IPS-20b (cell line): ENCODE results near the gene DPH2.

Experiments used
- H3K27ac ChIP-seq: one replicate; pipeline ENCODE4 v1.5.1; 2013; ENCODE audit warnings: low read length
- H3K27me3 ChIP-seq: 2 replicates; pipeline ENCODE4 v1.6.1; 2013; ENCODE audit warnings: mild to moderate bottlenecking, low read length, inconsistent platforms; ENCODE audit not compliant: insufficient read depth
- H3K36me3 ChIP-seq: 2 replicates; pipeline ENCODE4 v1.6.1; 2013; ENCODE audit warnings: low read depth, mild to moderate bottlenecking, inconsistent platforms, low read length, moderate library complexity; ENCODE audit not compliant: insufficient read depth
- H3K4me1 ChIP-seq: 2 replicates; pipeline ENCODE4 v1.6.1; 2013; ENCODE audit warnings: mild to moderate bottlenecking, control low read depth, inconsistent platforms, low read length, moderate library complexity; ENCODE audit not compliant: insufficient read depth
- H3K4me3 ChIP-seq: 2 replicates; pipeline ENCODE4 v1.5.1; 2013; ENCODE audit warnings: mild to moderate bottlenecking, low read length, inconsistent platforms
- H3K9ac ChIP-seq: 2 replicates; pipeline ENCODE4 v1.6.1; 2013; ENCODE audit warnings: low read depth, mild to moderate bottlenecking, inconsistent platforms, low read length, moderate library complexity
- H3K9me3 ChIP-seq: 2 replicates; pipeline ENCODE4 v1.6.1; 2013; ENCODE audit warnings: mild to moderate bottlenecking, low read depth, low read length, inconsistent platforms; ENCODE audit not compliant: insufficient read depth

Gene DPH2

DNA sequence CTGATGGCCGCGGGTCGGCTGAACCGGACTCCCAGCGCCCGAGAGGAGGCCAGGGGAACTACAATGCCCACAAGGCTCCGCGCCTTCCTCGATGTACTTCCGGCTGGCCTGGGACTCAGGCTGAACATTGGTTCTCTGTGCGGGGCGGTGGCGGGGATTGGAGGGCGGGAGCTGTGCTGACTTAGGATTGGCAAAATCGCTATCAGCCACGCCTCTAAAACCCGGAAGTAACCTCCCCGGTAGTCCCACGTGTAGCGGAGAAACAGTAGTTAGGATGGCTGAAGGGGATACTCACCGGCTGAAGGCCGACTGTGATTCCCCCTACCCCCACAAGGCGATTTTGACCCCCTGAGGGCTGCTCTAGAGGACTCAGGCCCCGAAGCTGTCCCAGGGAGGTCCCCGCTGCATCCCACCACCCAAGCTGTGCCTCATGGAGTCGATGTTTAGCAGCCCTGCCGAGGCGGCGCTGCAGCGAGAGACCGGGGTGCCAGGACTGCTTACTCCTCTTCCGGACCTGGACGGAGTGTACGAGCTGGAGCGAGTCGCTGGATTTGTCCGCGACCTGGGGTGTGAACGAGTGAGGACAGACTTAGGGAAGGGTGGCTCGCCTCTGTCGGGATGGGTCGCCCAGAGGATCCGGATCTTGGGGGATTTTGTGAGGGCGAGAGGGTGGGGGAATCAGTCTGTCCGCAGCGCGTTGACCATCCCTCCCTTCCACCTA, at the start of gene DPH2:
Gene DPH2 (plus strand): TSS at position 265 of the 721 bp plus-strand sequence. CDS start 166 bp downstream, at position 431.
- Histone ChIP-seq H3K4me3 (peak within 1 kb of the TSS; percentile 95), H3K4me1 (no peaks in the 10 kb centered on the region), H3K27ac (no peak within 1 kb of the TSS), H3K9ac (peak within 1 kb of the TSS; percentile 83), H3K9me3 (no peaks in the 10 kb centered on the region), H3K27me3 (no peaks in the 10 kb centered on the region), H3K36me3 (peaks cover 25% of the 10 kb centered on the region)

GRCh38 chr1:43921022-43921421, 48.8 kb upstream of the DPH2 start:
- no peak overlapping the region for H3K4me3 ChIP-seq
- no peaks in the 10 kb centered on the region for H3K9me3 ChIP-seq
- H3K27me3 ChIP-seq: no peaks in the 10 kb centered on the region
- H3K9ac ChIP-seq: no peak overlapping the region
- H3K27ac ChIP-seq: no peak overlapping the region
- no peaks in the 10 kb centered on the region for H3K4me1 ChIP-seq
- no peaks in the 10 kb centered on the region for H3K36me3 ChIP-seq

DNA sequence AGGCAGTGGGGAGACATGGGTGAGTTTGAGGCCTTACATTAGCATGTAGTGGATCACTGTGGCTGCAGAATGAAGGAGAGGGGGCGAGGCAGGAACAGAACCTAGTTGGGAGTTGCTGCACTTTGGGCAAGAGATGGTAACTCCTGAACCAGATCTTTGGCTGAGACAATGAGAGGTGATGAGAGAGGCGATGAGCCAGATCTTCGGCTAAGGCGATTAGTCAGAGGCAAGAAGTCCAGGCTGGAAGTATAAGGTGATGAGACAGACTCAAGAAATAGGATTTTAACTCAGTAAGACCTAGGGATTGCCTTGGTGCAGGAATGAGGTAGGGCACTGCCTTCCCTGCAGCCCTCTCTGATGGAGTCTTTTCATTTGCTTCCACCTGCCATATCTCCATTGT, 45.3 kb upstream of the DPH2 start:
- Histone ChIP-seq H3K9me3 (no peaks in the 10 kb centered on the region), H3K36me3 (no peaks in the 10 kb centered on the region), H3K4me3 (no peak overlapping the region), H3K27me3 (no peaks in the 10 kb centered on the region), H3K9ac (no peak overlapping the region), H3K4me1 (no peaks in the 10 kb centered on the region), H3K27ac (no peak overlapping the region)

DNA sequence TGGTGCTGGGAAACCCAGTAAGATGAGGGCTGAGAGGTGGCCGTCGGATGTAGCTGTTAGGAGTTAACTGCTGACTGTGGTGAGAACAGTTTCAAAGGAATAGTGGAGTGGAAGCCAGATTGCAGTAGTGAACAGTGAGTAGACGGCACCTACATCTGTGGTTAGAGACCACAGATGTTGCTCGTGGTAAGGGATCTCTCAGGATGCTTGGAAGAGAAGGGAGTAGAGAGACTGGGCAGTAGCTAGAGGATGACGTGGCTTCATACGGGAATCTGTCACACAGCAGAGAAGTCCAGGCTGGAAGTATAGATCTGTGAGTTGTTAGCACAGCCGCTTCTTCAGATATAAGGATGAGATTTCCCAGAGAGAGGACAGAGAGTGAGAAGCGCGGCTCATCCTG, 44.0 kb upstream of the DPH2 start:
- Histone ChIP-seq H3K27me3 (no peaks in the 10 kb centered on the region), H3K9ac (no peak overlapping the region), H3K4me3 (no peak overlapping the region), H3K4me1 (0 out of 2 replicates have a peak, but pooled peaks cover 4% of the 10 kb centered on the region), H3K36me3 (no peaks in the 10 kb centered on the region), H3K27ac (no peak overlapping the region), H3K9me3 (no peaks in the 10 kb centered on the region)

- no peak overlapping the region for H3K4me3 ChIP-seq
- H3K4me1 ChIP-seq: peaks cover 13% of the 10 kb centered on the region; the same call in 1 of the 2 replicates
- no peak overlapping the region for H3K9ac ChIP-seq
- no peak overlapping the region for H3K27ac ChIP-seq
- H3K36me3 ChIP-seq: no peaks in the 10 kb centered on the region
- H3K27me3 ChIP-seq: peaks cover 26% of the 10 kb centered on the region
- no peaks in the 10 kb centered on the region for H3K9me3 ChIP-seq
Observed at GRCh38 chr1:43930168-43930948, 39.5 kb upstream of the DPH2 start.

- Histone ChIP-seq H3K9me3 (no peaks in the 10 kb centered on the region), H3K4me1 (peaks cover 15% of the 10 kb centered on the region; the same call in 1 of the 2 replicates), H3K27me3 (peaks cover 31% of the 10 kb centered on the region), H3K27ac (no peak overlapping the region), H3K4me3 (no peak overlapping the region), H3K9ac (no peak overlapping the region), H3K36me3 (no peaks in the 10 kb centered on the region)
Observed at GRCh38 chr1:43930949-43931275, 38.9 kb upstream of the DPH2 start.

GRCh38 chr1:43931711-43932660, 37.8 kb upstream of the DPH2 start:
- Histone ChIP-seq H3K9ac (no peak overlapping the region), H3K9me3 (no peaks in the 10 kb centered on the region), H3K27ac (no peak overlapping the region), H3K36me3 (peaks cover 3% of the 10 kb centered on the region; the same call in 1 of the 2 replicates), H3K4me1 (peaks cover 15% of the 10 kb centered on the region; the same call in 1 of the 2 replicates), H3K4me3 (no peak overlapping the region), H3K27me3 (peaks cover 37% of the 10 kb centered on the region)

- Histone ChIP-seq H3K4me3 (peak overlapping the region; percentile 76), H3K27me3 (peaks cover 44% of the 10 kb centered on the region), H3K9me3 (no peaks in the 10 kb centered on the region), H3K4me1 (peaks cover 15% of the 10 kb centered on the region; the same call in 1 of the 2 replicates), H3K9ac (peak overlapping the region; percentile 38; the same call in 1 of the 2 replicates), H3K36me3 (peaks cover 8% of the 10 kb centered on the region; the same call in 1 of the 2 replicates), H3K27ac (no peak overlapping the region)
Observed at GRCh38 chr1:43932786-43933385, 36.9 kb upstream of the DPH2 start.

GRCh38 chr1:43933386-43934100, 36.3 kb upstream of the DPH2 start, which contains the start of gene ARTN:
Gene ARTN (plus strand): TSS chr1:43933801. CDS start chr1:43935657, 1,856 bp downstream.
- H3K27ac ChIP-seq: no peak within 1 kb of the TSS
- peaks cover 47% of the 10 kb centered on the region for H3K27me3 ChIP-seq
- peak within 1 kb of the TSS; percentile 76 for H3K4me3 ChIP-seq
- peaks cover 19% of the 10 kb centered on the region for H3K4me1 ChIP-seq
- H3K36me3 ChIP-seq: peaks cover 8% of the 10 kb centered on the region; the same call in 1 of the 2 replicates
- peak within 1 kb of the TSS; percentile 38; the same call in 1 of the 2 replicates for H3K9ac ChIP-seq
- no peaks in the 10 kb centered on the region for H3K9me3 ChIP-seq

- H3K4me1 ChIP-seq: peaks cover 23% of the 10 kb centered on the region
- H3K27ac ChIP-seq: no peak overlapping the region
- peaks cover 8% of the 10 kb centered on the region; the same call in 1 of the 2 replicates for H3K36me3 ChIP-seq
- H3K27me3 ChIP-seq: peaks cover 48% of the 10 kb centered on the region
- H3K9me3 ChIP-seq: no peaks in the 10 kb centered on the region
- H3K4me3 ChIP-seq: peak overlapping the region; percentile 76
- peak overlapping the region; percentile 38; the same call in 1 of the 2 replicates for H3K9ac ChIP-seq
Observed at GRCh38 chr1:43934101-43934985, 35.5 kb upstream of the DPH2 start.
